ENCODE measurements around the gene TRIM9.
A peak's percentile ranks its signal among the peaks of the same experiment; 100 is the strongest.

TRIM9 gene

DNA sequence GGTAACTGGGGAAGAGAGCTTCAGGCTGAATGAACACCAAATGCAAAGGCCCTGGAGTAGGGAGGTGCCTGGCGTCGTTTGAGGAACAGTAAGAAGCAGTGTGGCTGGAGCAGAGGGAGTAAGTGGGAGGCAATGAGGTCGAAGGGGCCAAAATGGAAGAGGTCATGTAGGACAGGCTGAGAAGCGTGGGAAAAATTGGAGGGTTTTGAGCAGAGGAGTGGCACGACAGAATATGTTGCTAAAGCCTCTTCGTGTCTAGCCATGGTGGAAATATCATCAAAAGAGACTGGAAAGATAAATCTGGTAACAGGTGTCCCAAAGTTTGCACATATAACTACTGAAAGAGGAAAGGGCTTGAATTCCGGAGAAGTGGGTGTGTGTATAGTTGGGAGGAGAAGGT lies 1.9 kb downstream of the TRIM9 start:
- DNase-seq: peak; percentile 27

DNA sequence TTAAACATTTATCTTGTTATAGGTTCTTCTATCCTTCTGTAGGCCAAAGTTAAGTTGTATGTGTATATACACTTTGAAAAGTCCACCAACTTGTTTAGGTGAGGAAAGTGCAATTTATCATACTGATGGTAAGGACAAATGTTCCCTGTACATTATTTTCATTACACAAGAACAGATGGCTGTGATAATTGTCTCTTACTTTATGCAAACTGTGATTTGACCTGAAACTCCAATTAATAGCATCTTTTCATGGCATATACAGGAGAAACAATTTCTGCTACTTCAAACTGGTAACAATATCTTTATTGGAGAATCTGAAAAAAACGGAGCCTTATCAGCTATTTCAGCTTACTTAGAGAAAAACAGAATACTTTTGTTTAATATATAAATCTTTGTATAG lies 5.6 kb downstream of the TRIM9 start:
- DNase-seq: no peak

DNA sequence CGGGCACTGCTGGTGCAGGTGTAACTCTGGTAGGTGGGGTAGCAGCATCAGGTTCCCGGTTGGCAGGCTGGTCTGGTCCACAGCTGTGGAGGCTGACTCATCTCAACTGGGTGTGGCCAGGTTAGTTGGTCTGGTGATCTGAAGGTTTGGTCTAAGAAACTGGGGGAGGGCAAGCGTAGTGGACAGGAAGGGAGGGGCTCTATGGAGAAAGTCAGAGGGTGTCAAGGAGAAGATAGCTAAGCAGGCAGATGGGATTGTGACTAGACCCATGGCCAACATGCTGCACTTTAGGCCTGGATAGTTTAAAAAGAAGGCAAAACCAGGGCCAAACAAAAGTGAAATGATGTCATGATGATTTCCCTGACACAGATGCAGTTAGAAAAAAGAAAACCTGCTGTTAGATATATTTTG lies 7.9 kb downstream of the TRIM9 start:
- DNase-seq: no peak

DNA sequence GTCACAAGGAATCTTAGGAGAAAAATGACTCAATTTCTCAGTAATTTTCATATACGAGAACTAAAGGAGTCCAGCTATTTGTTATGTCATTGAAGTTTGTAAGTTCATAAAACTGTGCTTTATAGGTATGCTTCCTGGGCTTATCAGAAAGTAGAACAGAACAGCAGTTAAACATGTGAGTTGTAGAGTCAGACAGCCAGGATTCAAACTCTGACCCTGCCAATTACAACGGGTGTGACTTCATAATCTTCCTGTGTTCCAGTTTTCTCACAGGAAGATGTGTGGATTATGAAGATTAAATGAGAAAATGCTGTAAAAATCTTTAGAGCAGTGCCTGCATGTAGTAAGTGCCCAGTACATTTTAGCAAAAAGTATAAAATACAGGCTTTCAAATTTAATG lies 8.9 kb downstream of the TRIM9 start:
- no peak for DNase-seq

DNA sequence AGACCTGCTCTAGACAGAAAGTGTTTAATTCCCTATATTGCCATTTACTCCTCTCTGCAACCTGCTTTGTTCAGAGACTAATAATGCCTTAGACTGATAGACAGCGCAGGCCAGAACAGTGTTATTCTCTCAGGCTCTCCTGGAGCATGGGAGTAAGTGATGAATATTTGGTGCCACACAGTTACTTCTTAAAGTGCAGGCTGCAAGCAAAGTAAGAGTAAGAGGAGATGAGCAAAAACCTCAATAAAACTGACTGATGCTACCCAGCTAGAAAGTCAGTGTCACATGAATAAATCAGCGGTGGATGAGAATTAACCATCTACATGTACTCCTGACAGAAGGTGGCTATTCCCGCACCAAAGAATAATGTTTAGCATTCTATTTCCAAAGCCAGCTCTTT lies 9.9 kb downstream of the TRIM9 start:
- no peak for DNase-seq

DNA sequence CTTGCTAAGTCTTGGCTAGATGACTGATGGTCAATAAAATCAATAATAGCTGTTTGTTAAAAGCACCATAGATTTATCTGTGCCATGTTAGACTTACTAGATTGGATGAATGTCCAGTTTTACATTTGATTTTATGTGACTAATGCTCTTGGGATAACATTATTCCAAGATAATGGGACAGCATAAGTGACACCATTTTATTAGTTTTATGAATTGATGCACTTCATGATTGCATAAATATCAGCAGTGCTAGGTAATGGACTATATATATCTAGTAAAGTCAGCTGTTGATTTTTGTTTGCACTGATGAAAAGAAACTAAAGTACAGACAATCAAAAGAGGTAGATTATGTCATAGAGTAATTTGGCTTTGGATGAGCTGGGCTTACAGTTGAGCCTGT lies 10.4 kb downstream of the TRIM9 start:
- no peak for DNase-seq

DNA sequence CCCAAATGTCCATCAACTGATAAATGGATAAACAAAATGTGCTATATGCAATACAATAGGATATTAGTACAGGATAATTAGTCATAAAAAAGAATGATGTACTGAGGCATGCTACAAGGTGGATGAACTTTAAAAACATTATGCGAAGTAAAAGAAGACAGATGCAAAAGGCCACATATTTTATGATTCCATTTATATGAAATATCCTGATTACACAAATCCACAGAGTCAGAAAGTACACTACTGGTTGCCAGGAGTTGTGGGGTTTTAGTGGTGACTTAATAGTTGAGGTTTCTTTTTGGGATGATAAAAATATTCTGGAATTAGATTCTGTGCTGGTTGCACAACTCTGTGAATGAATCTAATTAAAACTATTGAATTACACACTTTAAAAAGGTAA lies 12.6 kb downstream of the TRIM9 start:
- DNase-seq: no peak

DNA sequence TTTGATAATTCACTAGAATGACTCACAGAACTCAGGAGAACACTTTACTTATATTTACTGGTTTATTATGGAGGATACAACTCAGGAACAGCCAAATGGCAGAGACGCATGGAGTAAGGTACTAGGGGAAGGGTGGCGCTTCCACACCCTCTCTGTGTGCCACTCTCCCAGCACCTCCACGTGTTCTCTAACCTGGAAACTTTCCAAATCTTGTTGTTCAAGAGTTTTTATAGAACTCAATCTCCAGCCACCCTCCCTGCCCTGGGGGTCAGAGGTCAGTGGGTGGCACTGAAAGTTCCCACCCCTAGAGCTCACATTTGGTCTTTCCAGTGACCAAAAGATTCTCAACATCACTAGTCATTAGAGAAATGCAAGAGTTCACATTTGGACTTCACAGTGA lies 13.2 kb downstream of the TRIM9 start:
- no peak for DNase-seq

DNA sequence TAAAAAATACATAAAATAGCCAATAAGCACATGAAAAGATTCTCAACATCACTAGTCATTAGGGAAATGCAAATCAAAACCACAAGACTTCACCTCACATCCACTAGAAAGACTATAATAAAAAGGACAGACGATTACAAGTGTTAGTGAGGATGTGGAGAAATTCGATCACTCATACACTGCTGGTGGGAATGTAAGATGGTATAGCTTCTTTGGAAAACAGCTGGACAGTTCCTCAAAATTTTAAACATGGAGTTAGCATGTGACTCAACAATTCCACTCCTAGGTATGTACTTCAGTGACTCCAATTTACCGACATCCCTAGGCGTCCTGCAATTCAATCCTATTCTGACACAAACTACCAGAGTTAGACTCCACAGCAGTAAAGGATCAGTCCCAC lies 13.7 kb downstream of the TRIM9 start:
- DNase-seq: no peak

DNA sequence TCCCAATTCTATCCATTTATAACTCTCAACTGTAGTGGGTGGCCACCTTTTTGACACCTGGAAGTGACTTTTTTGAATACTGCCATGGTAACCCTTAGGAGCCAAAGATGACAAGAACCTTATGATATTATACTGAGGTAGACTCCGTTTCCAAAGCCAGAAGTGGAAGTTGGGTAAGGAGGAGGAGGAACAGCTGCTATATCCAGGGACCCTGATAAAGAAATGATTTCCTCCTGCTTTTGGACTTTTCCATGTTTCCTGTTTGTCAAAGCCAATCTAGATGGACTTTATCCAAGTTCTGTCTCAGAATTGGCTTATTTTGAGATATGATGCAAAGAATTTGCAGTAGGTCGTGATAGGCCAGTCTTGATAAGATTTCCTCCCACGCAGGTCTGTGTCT lies 14.3 kb downstream of the TRIM9 start:
- DNase-seq: no peak

DNA sequence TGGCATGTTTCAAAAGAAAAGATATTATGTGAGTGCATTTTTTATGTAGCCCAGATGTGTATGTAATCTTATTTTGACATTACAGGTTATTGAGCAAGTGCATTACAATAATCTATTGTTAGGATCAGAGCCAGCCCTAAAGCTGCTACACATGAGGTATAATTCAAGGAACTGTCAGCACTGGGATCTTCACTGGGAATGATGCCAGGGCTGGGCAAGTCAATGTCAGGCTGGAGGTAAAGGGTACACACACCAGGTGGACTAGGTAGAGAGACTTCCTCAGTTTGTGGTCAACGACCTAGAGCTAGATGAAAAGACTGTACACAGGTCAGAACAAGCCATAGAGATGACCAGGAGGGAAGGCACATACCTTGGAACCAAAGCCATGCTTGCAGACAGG lies 15.4 kb downstream of the TRIM9 start:
- peak; percentile 8 for DNase-seq

DNA sequence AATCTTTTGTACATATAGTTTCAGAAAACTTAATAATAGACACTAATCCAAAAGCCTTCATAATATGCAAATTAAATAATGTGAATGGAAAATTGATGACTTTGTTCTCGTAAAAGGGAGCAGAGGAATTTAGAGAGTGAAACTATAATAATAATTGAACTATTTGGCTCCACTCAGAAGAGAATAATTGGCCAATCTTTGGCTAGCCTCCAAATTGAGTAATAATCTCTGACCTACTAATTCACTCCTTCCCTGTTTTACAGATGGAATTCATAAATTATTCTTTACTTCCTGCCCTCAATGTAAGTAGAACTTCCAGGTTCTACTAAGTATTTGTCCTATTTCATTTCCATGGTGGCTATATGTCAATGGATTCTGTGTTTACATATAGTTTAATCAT lies 15.8 kb downstream of the TRIM9 start:
- DNase-seq: no peak

DNA sequence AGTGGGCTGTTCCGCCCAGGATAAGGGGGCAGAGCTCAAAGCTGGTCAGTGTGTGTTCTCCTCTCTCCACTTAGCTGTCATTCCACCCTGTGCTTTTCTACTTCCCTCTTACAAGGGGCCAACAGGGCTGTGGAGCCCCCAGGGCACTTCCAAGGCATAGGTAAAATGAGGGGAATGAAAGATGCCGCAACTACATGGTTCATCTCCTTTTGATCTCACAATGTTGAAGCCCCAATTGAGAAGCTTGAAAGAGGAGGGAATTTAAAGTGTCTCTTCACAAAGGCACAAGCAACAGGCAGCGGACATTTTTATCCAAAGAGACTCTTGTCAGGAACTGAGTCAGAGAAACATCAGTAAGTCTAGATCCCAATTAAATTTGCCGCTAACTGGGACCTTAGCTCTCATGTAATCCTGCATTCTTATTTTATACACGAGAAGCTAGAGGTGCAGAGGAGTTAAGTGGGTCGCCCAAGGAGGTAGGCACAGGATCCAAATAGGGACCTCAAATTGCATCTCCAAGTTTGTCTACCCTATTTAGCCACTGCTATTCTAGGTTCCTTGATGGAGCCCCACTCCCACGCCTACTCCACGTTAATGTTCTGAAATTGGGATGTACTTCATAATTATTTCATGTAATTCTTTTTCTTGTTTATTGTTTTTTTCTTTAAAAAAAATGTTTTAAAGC lies 20.1 kb downstream of the TRIM9 start:
- DNase-seq: no peak

DNA sequence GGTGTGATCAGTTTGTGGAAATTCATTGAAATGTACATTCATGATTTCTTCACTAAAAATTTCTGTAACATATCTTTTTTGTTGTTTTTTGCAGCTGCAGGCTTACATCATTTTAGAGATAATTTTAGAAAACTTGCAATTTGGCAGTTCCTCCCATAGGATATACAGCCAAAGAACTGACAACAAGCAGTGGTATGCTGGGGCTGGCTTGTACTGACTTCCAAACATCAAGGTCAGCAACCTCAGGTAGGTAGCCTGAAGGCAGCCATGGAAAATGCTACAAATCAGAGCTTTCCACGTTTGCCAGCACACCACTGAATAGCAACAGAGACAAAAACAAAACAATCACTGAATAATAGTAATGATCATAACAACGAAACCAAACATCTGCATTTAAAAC lies 21.2 kb downstream of the TRIM9 start:
- DNase-seq: no peak

DNA sequence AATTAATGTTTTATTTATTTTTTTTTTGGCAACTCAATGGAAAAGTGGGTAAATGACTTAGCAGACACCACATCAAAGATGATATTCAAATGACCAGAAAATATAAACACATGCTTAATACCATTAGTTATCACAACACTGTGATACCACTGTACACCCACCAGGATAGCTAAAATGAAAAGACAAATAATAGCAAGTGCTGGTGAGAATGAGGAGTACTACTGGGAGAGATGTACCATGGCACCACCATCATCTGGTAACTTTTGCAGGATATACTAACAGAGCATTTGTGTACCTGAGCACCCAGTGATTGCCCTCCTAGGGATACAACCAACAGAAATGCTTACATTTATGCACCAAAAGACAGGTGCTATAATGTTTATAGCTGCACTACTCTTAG lies 21.9 kb downstream of the TRIM9 start:
- DNase-seq: no peak

DNA sequence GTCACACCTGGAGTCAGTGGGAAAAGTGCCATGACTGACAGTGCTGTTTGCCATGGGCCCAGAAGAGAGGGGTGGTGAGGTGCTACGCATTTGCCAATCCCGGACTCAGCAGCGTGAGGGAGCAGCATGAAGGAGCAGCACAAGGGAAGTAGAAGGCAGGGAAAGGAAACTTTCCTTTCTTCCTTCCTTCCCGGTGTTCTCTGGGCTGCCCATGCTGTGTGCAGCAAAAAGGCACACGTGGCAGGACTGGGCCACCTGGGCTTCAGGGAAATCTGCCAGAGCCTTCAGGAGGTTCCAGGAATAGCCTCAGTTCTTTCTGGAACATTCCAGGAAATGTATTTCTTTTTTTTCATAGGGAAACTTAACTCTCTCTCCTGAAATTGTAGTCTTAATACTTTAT lies 23.0 kb downstream of the TRIM9 start:
- DNase-seq: no peak

DNA sequence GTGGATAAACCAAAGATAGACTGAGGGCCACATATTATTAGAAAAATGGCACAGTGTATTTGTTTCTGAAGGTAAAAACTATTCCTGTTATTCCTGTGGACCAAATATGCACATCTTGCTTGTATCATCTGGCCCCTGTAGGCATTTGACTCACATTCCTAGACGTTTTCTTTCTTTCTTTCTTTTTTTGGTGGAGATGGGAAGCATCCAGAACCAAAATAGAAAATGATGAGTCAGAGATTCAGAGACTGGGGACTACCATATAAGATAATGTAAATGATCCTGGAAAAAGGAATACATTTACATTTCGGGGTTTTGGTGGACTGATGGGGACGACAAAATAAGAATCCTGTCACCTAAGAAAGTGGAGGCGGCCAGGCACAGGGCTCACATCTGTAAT lies 24.2 kb downstream of the TRIM9 start:
- no peak for DNase-seq

DNA sequence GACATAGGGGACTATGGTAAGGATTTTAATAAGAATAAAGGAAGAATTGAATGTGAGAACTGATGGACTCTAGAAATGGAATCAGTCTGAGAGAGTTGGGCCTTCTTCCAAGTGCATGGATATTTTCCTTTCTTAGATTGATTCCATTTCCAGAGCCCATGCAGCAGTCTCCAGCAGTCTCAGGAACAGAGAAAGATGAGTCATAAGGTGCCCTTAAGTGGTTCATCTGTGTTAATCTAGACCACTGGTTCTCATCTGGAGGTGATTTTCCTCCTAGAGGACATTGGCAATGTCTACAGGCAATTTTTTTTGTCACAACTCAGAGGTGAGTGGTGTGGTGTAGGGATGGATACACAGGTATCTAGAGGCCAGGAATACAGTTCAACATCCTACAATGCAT lies 25.9 kb downstream of the TRIM9 start:
- no peak for DNase-seq

DNA sequence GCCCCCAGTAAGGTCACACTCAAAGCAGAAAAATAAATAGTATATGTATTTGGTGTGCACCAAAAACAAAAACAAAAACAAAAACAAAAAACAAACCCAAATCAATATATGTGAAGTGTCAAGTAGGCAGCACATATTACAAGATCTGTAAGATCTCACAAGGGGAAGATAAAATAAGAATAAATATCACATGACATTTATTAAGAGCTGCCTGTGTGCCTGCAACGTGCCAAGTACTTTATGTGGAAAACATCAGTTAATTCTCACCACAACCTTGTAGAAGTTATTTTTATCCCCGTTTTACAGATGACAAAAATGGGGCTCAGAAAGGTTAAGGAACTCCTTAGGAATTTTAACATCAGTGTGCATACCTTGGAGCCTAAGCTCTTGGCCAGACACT lies 26.6 kb downstream of the TRIM9 start:
- no peak for DNase-seq

DNA sequence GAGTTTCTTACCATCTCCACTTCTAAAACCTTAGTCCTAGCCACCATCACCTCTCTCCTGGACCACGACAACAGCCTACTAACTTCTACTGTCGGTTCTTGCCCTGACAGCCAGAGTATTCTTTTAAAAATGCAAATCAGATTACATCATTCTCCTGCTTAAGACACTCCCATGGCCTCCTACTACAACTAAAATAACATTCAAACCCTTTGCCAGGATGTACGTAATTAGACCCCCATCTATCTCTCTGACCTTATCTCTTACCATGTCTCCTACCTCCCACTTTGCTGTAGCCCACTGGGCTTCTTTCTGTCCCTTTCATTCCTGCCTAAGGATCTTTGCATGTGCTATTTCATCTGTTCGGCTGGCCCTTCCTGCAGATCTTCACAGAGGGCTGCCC lies 27.6 kb downstream of the TRIM9 start:
- no peak for DNase-seq

DNA sequence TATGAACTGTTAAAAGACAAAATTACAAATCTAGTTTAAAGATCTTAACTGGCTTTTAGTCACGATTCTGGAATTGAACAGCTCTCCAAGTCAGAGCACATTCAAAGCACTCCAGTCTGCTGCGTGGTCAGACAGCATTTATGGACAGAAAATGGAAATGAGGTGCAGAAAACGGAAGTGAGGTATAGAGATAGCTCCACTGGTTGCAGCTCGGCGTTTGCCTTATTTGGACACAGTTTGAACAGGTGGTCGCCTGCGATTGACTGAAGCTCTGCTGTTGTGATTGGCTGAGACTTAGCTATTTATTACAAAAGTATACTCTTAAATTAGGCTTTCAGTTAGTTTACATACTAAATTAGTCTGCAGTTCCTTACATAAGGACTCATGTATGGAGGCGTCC lies 28.3 kb downstream of the TRIM9 start:
- no peak for DNase-seq

DNA sequence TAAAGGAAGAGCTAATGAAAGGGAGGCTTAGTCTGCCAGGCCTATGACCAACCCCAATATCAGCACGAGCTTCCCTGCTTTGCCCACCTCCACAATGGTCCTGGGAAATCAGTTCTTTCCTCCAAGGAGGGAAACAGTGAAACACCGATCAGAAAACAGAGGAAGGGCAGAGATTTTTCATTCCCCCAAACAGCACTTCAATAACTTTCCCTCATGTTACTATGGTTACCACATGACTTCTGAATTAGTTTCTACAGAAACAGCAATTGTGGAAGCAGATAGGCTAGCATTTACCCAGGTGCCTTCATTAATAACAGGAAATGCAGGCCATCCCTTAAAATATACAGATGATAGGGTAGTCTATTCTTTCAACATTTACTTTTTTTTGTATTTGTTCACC lies 35.9 kb downstream of the TRIM9 start:
- DNase-seq: no peak

DNA sequence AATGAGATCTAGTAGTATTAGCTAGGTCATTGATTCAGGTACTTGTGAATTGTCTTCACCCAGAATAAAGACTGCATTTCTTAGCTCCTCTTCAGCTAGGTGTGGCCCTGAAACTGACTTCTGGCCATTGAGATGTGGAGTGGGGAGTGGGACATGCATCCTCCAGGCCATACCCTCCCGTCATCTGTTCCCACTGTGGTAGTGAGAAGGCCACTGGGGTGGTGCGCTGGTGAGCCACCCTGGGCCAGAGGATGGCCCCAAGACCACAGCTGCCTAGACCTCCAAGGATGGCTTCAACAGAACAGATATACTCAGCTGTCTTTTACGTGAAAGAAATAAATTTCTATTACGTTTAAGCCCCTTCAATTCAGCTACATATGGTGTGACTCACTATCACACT lies 36.5 kb downstream of the TRIM9 start:
- peak; percentile 16 for DNase-seq

DNA sequence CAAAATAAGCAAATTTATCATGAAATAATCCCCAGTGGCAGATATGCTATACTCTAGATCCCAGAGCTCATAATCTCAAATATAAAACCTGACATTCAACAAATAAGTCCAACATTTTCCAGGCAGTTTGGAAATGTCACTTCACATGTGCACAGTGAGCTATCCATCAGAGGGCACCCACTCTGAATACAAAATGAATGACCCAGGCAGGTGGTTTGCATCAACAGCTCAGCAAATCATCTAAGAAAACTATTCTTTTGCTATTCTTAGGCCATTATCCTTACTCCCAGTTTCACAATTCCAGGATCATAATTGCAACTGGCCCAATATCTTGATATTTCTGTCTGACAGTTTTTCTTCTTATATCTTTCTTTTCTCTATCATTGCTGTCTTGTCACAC lies 38.5 kb downstream of the TRIM9 start:
- DNase-seq: no peak

DNA sequence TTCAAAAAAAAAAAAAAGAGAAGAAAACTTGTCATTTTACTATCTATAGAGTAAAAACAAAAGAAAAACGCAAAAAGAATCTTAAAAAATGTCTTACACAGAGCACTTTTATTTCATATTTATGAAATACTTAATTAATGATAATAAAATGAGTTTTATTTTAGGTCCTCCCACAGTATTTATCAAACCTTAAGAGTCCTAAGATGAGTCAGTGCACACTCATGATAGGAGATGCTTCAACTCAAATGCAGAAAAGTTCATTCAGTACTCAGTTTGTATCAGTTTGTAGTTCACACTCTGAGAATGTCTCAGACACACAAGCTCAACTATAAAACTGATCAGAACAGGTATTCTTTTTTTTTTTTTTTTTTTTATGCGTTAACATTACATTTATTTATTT lies 41.7 kb downstream of the TRIM9 start:
- no peak for DNase-seq

DNA sequence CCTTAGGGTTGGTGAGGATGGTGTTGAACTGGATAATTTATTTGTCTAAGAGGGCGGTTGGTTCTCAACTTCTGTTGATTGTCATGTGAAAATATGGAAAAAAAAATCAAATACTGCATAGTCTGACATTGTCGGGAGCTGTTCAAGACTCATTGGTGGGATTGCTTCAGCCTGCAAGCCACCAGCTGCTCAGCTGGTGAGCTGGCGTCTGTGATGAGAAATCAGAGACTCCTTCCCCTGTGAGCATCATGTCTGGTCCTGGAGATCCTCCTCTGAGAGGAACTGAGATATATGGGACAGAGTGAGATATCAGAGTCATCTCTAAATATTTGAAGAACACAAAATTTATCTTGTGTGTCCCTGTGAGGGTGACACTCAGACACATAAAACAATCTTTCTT lies 49.9 kb downstream of the TRIM9 start:
- DNase-seq: no peak

Data from NCI-H82 (cell line).